Naive B cell (primary cell): ENCODE measurements around the gene RNASEH2B. TPM values are rescaled to one million over a fixed set of nuclear protein-coding genes. Genes with fewer than 3 reads are reported as not detected.

Experiments used
- polyA plus RNA-seq, 6 donors: library from polyadenylated mRNA; unstranded; fragments of 300-500 nt; fragmentation: Illumina TruSeq; gene quantifications; one replicate each; pipeline ENCODE4 v1.2.3, GENCODE V29; 2021; ENCODE audit warnings: low read depth in 6 of 6

RNASEH2B gene
- polyA plus RNA-seq, 6 donors from 2014 or later = 169 to 257 (median 216) TPM

Other genes starting within 250 kb of the RNASEH2B start
- gene DLEU7, start 66.1 kb upstream of the RNASEH2B start, polyA plus RNA-seq = under 1 TPM in 1 of 6 donors, not detected in 5; 0.36 TPM
- not detected for gene C13orf42, start 201.5 kb downstream of the RNASEH2B start, polyA plus RNA-seq